Cardiac fibroblast (primary cell): ENCODE data around the gene TMEM94.

Experiments
- DNase-seq, 2 donors: peaks; one replicate each; pipeline versions ENCODE4 v3.0.0 to v3.0.0-alpha.2; 2010; ENCODE audit warnings: low read depth in 2 of 2
- H3K4me3 ChIP-seq, 2 donors: replicated peaks in 1 of 2; 1 replicate in 1 of 2; 2 replicates in 1 of 2; pipeline ENCODE4 v1.5.1; 2011; ENCODE audit warnings: low read depth in 2 of 2, low read length in 2 of 2, mild to moderate bottlenecking in 2 of 2, moderate library complexity in 1 of 2
- TF ChIP-seq, protein P1 (sequence below): IDR thresholded peaks from one replicate; pipeline ENCODE4 v1.5.1; 2011; ENCODE audit warnings: low read depth, mild to moderate bottlenecking, low read length, inconsistent platforms

The TMEM94 gene

DNA sequence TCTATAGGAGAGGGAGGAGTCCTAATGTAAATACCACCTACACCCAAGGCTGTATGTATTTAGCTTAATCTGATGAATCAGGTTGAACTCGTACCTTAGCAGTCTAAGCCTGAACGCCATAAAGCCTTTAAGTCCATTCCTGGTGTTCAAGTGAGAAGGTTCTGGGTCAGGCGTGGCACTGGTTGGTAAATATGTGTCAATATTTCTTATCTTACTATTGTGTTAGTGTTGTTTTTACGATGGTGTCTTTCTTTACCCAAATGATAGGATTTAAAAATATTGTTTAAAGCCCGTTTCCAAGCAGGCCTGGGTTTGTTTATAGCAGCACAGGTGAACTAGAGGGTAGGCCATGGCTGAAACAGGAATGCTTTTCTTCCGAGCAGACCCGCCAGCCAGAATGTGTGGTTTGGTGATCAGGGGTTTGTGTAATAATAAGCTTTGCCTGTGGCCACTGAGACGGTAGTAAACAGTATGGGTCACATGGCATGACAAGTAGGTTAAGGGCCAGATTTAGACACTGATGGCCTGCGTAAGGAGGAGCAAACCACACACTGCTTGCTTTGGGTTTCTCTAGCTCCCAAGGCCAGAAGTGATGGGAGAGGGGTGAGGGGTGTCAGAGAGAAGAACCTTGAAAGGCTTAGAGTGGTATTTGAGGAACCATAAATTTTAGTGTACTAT is 3.3 kb downstream of the TMEM94 start:
- no peak overlapping the region for H3K4me3 ChIP-seq
- TF ChIP-seq, protein P1, sequence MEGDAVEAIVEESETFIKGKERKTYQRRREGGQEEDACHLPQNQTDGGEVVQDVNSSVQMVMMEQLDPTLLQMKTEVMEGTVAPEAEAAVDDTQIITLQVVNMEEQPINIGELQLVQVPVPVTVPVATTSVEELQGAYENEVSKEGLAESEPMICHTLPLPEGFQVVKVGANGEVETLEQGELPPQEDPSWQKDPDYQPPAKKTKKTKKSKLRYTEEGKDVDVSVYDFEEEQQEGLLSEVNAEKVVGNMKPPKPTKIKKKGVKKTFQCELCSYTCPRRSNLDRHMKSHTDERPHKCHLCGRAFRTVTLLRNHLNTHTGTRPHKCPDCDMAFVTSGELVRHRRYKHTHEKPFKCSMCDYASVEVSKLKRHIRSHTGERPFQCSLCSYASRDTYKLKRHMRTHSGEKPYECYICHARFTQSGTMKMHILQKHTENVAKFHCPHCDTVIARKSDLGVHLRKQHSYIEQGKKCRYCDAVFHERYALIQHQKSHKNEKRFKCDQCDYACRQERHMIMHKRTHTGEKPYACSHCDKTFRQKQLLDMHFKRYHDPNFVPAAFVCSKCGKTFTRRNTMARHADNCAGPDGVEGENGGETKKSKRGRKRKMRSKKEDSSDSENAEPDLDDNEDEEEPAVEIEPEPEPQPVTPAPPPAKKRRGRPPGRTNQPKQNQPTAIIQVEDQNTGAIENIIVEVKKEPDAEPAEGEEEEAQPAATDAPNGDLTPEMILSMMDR = no peak
- no peak for DNase-seq

DNA sequence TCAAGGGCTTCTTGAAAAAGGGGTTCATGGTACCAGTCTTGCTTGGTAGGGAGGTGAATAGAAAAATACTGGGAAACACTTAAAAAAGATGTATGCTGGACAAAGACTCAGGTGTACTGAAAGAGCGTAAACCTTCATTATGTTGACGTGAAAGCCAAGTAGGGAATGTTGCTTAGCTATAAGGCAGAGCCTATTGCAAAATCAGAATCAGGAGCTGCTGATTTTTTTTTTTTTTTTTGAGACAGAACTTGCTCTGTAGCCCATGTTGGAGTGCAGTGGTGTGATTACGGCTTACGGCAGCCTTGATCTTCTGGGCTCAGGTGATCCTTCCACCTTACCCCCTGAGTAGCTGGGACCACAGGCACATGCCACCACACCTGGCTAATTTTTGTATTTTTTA is 3.9 kb downstream of the TMEM94 start:
- DNase-seq = no peak
- TF ChIP-seq, protein P1 = no peak
- H3K4me3 ChIP-seq = no peak overlapping the region

GRCh38 chr17:75463603-75464002 is 7.2 kb downstream of the TMEM94 start:
- TF ChIP-seq, protein P1 = no peak
- DNase-seq = no peak
- no peak overlapping the region for H3K4me3 ChIP-seq

DNA sequence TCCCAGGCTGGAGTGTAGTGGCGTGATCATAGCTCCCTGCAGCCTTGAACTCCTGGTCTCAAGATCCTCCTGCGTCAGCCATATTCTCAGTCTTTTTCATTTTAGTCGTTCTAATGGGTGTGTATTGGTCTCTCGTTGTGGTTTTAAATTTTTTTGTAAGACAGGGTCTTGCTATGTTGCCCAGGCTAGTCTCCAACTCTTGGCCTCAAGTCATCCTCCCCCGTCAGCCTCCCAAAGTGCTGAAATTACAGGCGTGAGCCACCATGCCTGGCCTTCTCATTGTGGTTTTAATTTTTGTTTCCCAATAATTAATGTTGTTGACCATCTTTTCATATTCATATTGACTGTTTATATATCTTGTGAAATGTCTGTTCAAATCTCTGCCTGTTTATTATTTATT is 8.6 kb downstream of the TMEM94 start:
- H3K4me3 ChIP-seq = no peak overlapping the region
- no peak for DNase-seq
- TF ChIP-seq, protein P1 = no peak

DNA sequence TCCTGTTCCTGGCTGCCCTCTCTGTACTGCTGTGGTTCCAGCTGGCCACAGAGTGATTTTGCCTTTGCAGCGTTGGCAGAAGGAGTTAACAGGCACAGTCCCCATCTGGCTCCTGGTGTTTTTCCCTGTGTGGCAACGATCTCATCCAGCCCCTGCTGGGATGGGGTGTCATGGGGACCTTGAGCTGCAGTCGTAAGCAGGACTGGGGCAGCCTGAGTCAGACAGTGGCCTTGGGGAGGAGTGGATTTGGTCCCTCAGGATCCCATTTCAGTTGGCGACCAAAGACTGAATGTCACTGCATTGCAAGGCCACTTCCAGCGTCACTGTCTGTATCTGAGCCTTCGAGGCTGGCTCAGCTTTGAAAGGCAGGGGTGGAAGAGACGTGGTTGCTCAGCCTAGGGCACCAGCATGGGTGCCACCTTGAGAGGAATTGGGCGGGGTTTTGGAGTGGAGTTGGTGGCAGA is 11.9 kb downstream of the TMEM94 start:
- H3K4me3 ChIP-seq = no peak overlapping the region
- TF ChIP-seq, protein P1 = no peak
- no peak for DNase-seq

GRCh38 chr17:75468779-75469373 is 12.4 kb downstream of the TMEM94 start:
- DNase-seq = no peak
- TF ChIP-seq, protein P1 = no peak
- no peak overlapping the region for H3K4me3 ChIP-seq
